GM18508 (cell line): ENCODE results near the gene CYP4F12.

Experiments used
- ATAC-seq: cut with Tn5 transposase; IDR thresholded peaks from one replicate; pipeline ENCODE4 v1.9.1; 2021; ENCODE audit warnings: moderate number of reproducible peaks; ENCODE audit not compliant: insufficient read depth, unreplicated experiment

CYP4F12 gene

DNA sequence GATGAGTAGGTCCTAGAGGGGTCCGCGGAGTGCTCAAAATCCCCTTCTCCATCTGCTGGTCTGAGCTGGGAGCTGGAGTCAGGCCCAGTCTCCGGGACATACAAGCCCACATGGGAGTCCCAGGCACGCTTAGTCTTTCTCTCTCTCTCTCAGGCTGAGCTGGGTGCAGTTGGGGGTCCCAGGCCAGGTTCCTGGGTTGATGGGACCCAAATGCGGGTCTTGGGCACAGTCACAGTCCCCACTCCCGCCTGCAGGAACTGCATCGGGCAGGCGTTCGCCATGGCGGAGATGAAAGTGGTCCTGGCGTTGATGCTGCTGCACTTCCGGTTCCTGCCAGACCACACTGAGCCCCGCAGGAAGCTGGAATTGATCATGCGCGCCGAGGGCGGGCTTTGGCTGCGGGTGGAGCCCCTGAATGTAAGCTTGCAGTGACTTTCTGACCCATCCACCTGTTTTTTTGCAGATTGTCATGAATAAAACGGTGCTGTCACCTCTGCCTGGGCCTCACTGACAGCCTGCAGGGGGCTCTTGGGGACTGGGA, 23.8 kb downstream of the CYP4F12 start:
- ATAC-seq: no peak

DNA sequence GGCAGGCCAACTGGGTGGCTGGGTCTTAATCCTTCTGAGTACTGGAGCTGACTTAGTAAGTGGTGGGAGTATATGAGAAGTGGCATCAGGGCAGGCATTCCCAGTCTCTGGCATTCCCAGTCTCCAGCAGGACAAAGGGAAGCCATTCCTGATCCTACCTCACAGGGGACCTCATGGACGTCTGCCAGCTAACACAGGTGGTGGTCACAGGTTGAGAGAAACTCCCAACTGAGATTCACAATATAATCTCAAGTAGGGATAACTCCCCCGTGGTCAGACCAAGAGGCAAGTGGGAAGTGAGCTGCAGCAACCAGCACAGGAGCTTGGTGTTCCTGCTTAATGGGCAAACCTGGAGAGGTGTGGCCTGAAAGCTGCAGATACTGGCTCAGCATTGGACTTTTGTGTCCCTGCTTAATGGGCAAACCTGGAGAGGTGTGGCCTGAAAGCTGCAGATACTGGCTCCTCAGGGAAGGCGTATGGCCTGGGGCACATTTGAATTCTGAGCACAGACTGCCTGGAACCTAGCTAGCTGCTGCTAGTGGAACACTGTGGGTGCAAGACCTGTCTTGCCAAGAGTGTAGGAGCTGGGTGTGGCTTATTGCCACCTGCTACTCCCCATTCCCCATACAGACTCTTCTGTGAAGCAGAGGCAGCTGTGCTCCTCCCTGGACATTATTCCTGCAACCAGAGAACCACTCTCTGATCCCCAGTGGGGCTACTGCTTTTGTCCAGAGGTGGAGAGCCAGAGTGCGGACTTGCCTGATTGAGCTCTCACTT, 29.1 kb downstream of the CYP4F12 start:
- ATAC-seq: no peak

DNA sequence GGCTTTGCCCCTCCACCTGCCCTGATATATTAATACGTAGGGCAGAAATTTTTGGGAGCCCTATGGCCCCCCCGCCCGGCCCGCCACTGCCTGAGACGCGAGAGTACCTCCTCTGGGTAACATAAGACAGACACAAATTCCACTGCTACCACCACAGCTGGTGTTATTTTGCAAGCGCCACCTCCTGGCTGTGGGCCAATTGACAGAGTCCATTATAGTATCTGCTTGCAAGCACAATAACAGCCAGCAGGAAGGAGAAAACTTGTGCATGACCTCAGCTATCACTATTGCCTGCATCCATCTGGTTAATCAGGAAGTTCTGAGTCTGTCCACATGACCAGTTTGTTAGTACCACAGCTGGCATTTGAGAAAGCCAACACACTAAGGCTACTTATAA, 29.6 kb downstream of the CYP4F12 start:
- no peak for ATAC-seq

DNA sequence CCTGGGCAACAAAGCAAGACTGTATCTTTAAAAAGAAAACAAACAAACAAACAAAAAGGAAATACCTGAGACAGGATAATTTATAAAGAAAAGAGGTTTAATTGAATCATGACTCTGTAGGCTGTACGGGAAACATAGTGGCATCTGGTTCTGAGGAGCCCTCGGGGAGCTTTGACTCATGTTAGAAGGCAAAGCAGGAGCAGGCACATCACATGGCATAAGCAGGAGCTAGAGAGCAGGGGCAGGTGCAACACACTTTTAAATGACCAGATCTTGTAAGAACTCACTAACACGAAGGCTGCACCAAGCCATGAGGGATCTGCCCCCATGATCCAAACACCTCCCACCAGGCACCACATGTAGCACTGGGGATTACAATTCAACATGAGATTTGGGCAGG, 41.8 kb downstream of the CYP4F12 start:
- ATAC-seq: no peak

DNA sequence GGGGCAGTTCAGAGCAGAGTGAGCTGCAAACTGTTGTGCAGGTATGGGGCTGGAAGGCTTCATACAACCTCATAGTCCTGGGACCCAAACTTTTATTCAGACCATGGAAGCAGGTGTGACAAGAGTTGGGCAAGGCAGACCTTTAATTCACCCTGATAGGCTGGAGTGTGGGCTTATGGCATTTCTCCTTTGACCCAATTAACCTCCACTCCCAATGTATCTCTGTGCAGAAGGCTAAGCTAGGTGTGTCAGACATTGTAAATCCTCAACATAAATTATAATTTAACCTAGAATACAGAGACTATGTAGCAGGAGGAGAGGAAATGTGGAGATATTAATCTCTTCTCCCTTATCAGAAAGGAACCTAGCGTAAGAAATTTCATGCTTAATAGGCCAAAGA, 42.8 kb downstream of the CYP4F12 start:
- no peak for ATAC-seq

DNA sequence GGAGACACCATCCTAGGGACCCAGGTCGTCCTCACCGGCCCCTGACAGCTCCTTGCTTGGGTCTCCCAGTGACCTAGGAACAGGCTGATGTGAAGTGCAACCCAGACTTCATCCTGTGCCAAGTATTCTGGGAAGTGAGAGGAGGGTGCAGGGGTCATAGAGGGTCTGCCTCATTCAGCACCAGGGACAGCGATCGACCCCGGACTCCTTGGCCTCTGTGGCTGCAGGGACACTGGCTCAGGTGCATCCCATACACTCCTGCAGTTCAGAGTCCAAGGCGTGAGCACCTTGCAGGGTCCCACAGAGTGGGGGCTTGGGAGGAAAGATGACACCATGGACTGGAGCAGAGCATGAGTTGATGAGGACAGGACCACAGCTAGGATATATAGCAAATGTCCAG, 44.9 kb downstream of the CYP4F12 start:
- ATAC-seq: no peak

DNA sequence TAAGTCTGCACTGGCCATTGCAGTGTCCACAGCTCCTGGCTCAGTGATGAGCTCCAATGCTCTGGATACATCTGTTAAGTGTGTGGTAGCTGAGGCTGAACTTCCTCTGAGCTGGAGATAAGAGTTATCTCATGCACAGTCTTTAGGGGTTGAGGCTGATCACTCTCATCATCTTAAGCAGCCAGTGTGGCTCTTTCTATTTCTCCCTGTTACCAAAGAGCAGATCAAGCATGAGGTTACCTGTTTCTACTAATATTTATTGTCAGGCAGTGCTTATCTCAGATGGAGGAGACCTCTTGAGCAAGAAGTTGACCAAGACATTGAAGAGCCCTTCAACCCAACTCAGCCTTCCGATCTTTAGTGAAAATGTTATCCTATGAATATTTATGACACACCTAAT, 48.4 kb downstream of the CYP4F12 start:
- ATAC-seq: no peak

DNA sequence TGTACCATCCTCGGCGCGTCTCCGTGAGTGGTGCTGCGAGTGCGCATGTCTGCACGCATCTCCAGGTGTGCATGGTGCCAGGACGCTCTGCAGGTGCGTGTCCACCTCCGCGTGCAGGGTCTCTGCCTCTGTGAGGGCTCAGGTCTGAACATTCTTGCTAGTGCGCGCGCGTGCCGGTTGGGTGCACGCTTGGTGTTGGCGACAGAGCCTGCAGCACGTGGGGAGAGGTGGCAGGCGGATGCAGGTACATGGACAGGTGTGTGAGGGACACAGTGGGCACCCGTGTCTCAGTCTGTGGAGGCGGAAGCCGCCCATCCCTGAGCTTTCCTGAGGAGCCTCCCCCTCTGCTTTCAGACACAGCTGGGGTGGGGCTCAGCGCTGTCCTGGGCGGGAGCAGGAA, 50.1 kb downstream of the CYP4F12 start:
- ATAC-seq: no peak

DNA sequence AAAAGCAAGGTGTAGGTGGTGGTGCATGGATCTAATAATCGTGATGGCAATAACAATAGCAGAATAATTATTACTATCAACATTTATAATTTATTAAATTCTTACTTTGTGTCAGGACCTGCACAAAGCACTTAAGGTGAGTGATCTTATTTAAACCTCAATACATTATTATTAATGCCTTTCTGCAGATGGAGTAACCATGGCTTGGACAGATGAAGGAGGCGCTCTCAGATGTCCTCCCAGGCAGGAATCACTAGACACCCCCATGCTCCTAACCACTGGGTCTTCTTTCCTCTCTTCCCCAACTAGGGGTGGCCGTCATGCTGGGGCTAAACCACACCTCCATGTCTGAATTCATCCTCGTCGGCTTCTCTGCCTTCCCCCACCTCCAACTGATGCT, 54.8 kb downstream of the CYP4F12 start, which contains the start of gene OR10H2:
OR10H2 (plus strand) TSS at position 301 of the 400 bp plus-strand sequence; CDS start at position 321, 20 bp downstream.
- no peak for ATAC-seq

DNA sequence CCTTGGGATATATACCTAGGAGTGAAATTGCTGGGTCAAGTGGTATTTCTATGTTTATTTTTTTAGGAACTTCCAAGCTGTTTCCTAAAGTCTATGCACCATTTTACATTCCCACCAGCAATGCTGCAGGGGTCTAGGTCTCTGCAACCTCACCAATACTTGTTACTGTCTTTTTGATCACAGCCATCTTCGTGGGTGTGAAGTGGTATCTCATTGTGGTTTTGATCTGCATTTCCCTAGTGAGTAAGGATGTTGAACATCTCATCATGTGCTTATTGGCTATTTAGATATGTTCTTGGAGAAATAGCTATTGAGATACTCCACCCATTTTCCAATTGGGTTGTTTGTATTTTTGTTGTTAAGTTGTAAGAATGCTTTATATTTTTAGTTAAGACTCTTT, 57.7 kb downstream of the CYP4F12 start:
- no peak for ATAC-seq

DNA sequence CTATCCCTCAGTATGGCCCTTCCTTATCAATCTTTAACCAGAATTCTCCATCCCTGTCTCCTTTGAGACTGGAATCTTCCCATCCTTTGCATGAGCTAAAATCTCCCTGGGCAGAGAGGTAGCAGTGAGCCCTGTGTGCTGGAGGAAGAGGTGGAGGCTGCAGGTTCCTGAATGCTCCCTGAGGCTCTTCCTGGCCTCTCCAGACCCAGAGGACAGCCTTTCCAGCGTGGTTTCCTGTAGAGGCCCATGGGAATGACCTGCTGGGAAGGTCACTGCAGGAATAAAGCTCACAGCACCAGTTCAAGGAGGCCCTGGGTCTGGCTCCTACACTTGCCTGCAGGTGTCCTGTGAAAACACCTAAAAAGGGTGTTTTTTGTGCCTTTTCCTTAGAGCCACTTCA, 59.5 kb downstream of the CYP4F12 start:
- ATAC-seq: no peak

DNA sequence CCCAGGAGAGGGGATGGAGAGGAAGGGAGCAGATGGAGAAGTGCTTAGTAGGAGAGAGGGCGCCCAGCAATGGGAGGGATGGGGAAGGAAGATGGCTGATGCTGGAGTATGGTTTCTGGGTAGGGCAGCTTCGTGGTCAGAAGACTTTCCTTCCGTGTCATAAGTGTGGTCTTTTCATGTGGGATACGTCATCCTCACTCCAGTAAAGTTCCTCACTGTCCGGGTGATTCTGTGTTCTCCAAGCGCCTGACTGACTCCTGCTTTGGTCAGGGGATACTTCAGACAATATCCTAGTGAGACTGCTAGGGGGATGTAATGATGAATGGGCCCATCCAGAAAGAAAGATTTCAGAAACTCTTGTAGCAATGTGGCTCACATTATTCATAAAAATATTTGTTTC, 61.0 kb downstream of the CYP4F12 start:
- ATAC-seq: no peak

DNA sequence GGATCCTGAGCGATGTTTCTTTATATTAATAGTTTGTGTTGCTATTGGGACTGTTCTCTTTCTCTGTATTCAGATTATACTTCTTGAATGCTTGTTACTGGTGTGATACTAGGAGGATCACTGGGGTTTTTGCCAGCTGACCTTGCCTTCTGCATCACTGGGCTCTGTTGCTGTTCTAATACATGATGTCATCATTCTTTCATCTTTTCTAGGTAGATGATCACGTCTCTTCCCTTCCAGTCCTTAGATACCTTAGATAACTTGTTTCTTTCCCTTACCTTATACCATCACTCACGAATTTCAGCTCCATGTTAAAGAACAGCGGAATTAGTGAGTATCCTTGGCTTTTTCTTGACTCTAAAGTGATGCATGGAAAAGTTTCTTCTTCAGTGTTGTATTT, 64.8 kb downstream of the CYP4F12 start, which contains the start of gene OR10H3:
OR10H3 (plus strand) TSS at position 264 of the 400 bp plus-strand sequence. CDS start 3,408 bp downstream, outside the sequence.
- no peak for ATAC-seq

DNA sequence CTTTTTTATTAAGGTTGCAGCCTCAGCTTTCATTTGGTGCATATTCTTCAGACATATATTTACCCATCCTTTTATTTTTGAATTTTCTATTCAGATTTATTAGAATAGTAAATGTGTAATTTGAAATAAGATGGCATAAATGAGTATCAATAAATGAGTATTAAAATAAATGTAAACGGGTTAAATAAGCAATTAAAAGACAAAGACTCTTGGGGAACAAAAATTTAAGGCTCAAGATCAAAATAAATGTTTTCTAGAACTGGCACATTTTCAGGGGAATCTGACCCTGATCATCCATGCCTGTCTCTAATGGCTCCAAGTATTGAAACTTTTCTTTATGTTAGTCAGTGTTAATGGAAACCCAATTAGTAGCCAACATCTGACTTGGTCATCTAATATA, 67.9 kb downstream of the CYP4F12 start:
- ATAC-seq: no peak
